ENCODE results near the gene IGF2.
"Not testable (repeated sequence)": the region's sequence is repeated elsewhere in the genome, so short reads cannot be mapped to it uniquely, and the experiment has no call there.

The IGF2 gene

GRCh38 chr11:2136209-2136951 is 2.8 kb downstream of the IGF2 start:
- DNase-seq = no peak

- DNase-seq = no peak
Observed at GRCh38 chr11:2135648-2136201, 3.5 kb downstream of the IGF2 start.

- no peak for DNase-seq
Observed at GRCh38 chr11:2135018-2135569, 4.1 kb downstream of the IGF2 start.

- no peak for DNase-seq
Observed at GRCh38 chr11:2134022-2135010, 4.9 kb downstream of the IGF2 start.

GRCh38 chr11:2133241-2134021 is 5.8 kb downstream of the IGF2 start:
- DNase-seq = no peak

GRCh38 chr11:2132874-2133240 is 6.3 kb downstream of the IGF2 start:
- DNase-seq = no peak

GRCh38 chr11:2132246-2132645 is 6.9 kb downstream of the IGF2 start:
- no peak for DNase-seq

GRCh38 chr11:2131371-2132236 is 7.6 kb downstream of the IGF2 start:
- DNase-seq = no peak

- DNase-seq = no peak
Observed at GRCh38 chr11:2130881-2131352, 8.3 kb downstream of the IGF2 start.

- DNase-seq = no peak
Observed at GRCh38 chr11:2129699-2130366, 9.4 kb downstream of the IGF2 start.

- DNase-seq = no peak
Observed at GRCh38 chr11:2129308-2129698, 9.9 kb downstream of the IGF2 start.

GRCh38 chr11:2128511-2129307 is 10.5 kb downstream of the IGF2 start:
- no peak for DNase-seq

- DNase-seq = no peak
Observed at GRCh38 chr11:2128130-2128510, 11.1 kb downstream of the IGF2 start.

GRCh38 chr11:2127482-2128129 is 11.6 kb downstream of the IGF2 start:
- no peak for DNase-seq

- DNase-seq = no peak
Observed at GRCh38 chr11:2126520-2127085, 12.6 kb downstream of the IGF2 start.

- not testable (repeated sequence) for DNase-seq
Observed at GRCh38 chr11:2124736-2125484, 14.3 kb downstream of the IGF2 start.

- no peak for DNase-seq
Observed at GRCh38 chr11:2123628-2123960, 15.6 kb downstream of the IGF2 start.

- DNase-seq = no peak
Observed at GRCh38 chr11:2122907-2123627, 16.1 kb downstream of the IGF2 start.
